HepG2 (cell line): ENCODE results near the gene S100A16. TPM values are rescaled to one million over a fixed set of nuclear protein-coding genes. Genes with fewer than 3 reads are reported as not detected.

ENCODE experiments used
- AGO1 ChIP-seq: fragments of 200-400 bp; formaldehyde crosslinking; IDR thresholded peaks from 2 replicates; pipeline ENCODE4 v1.6.1; 2017; ENCODE audit warnings: mild to moderate bottlenecking, low read depth, low read length, moderate library complexity; ENCODE audit not compliant: poor library complexity, severe bottlenecking
- ARNT ChIP-seq: fragments of 450-650 bp; IDR thresholded peaks from 2 replicates; pipeline ENCODE4 v1.6.1; 2017
- HHEX ChIP-seq: IDR thresholded peaks from 2 replicates; pipeline ENCODE4 v1.6.1; 2016; ENCODE audit warnings: control low read depth
- HOXA3 ChIP-seq: sonication (generic); formaldehyde crosslinking; IDR thresholded peaks from 2 replicates; pipeline ENCODE4 v1.5.0; 2020; ENCODE audit warnings: missing genetic modification reagents
- MBD4 ChIP-seq: IDR thresholded peaks from 2 replicates; pipeline ENCODE4 v1.6.1; 2012; ENCODE audit warnings: low read length, inconsistent platforms, borderline replicate concordance
- MLX ChIP-seq: IDR thresholded peaks from 2 replicates; pipeline ENCODE4 v1.6.1; 2016
- NFATC3 ChIP-seq: sonication (generic); formaldehyde crosslinking; IDR thresholded peaks from 2 replicates; pipeline ENCODE4 v1.5.1; 2020; ENCODE audit warnings: mild to moderate bottlenecking, missing genetic modification reagents
- PAX8 ChIP-seq: sonication (generic); formaldehyde crosslinking; IDR thresholded peaks from 2 replicates; pipeline ENCODE4 v1.8.0; 2022; ENCODE audit warnings: mild to moderate bottlenecking, missing genetic modification reagents, borderline replicate concordance
- RARA ChIP-seq: IDR thresholded peaks from 2 replicates; pipeline ENCODE4 v1.6.1; 2016; ENCODE audit warnings: missing genetic modification reagents, missing compliant biosample characterization
- SIN3B ChIP-seq: fragments of 150-350 bp; IDR thresholded peaks from 2 replicates; pipeline ENCODE4 v1.6.1; 2014; ENCODE audit warnings: low read length
- SIX1 ChIP-seq: sonication (generic); formaldehyde crosslinking; IDR thresholded peaks from 2 replicates; pipeline ENCODE4 v1.4.0; 2020; ENCODE audit warnings: missing genetic modification reagents, borderline replicate concordance
- ZBTB1 ChIP-seq: sonication (generic); formaldehyde crosslinking; IDR thresholded peaks from 2 replicates; pipeline ENCODE4 v1.4.0; 2020; ENCODE audit warnings: missing genetic modification reagents, borderline replicate concordance
- ZBTB21 ChIP-seq: sonication (generic); formaldehyde crosslinking; IDR thresholded peaks from 2 replicates; pipeline ENCODE4 v1.4.0; 2020; ENCODE audit warnings: missing genetic modification reagents
- ZNF205 ChIP-seq: IDR thresholded peaks from 2 replicates; pipeline ENCODE4 v1.6.1; 2018; ENCODE audit warnings: missing biosample characterization, missing genetic modification reagents
- ZNF343 ChIP-seq: sonication (generic); formaldehyde crosslinking; IDR thresholded peaks from 2 replicates; pipeline ENCODE4 v1.4.0; 2020; ENCODE audit warnings: mild to moderate bottlenecking, missing genetic modification reagents
- ZNF362 ChIP-seq: sonication (generic); formaldehyde crosslinking; IDR thresholded peaks from 2 replicates; pipeline ENCODE4 v1.4.0; 2020; ENCODE audit warnings: missing genetic modification reagents, mild to moderate bottlenecking, borderline replicate concordance
- ZNF430 ChIP-seq: sonication (generic); formaldehyde crosslinking; IDR thresholded peaks from 2 replicates; pipeline ENCODE4 v1.9.0; 2021; ENCODE audit warnings: mild to moderate bottlenecking, missing genetic modification reagents
- ZNF441 ChIP-seq: sonication (generic); formaldehyde crosslinking; IDR thresholded peaks from 2 replicates; pipeline ENCODE4 v1.7.0; 2021; ENCODE audit warnings: missing genetic modification reagents, borderline replicate concordance
- ZNF720 ChIP-seq: sonication (generic); formaldehyde crosslinking; IDR thresholded peaks from 2 replicates; pipeline ENCODE4 v1.4.0; 2020; ENCODE audit warnings: missing genetic modification reagents
- polyA plus RNA-seq, 8 experiments: library from polyadenylated mRNA; depleted of rRNA in 3 of 8; stranded (reverse) in 7 of 8; unstranded in 1 of 8; fragments of >200 nt; fragmentation: Illumina TruSeq in 4 of 8; extraction: Trizol in 4 of 8; gene quantifications; 2 replicates each; pipeline versions ENCODE4 v1.2.1 to v1.2.3, GENCODE V29; 2011 to 2016; ENCODE audit warnings: low read depth in 4 of 8, missing spikeins in 1 of 8, mixed read lengths in 1 of 8; ENCODE audit not compliant: insufficient read depth in 1 of 8
- total RNA-seq, 5 experiments: library from RNA; depleted of rRNA; stranded (reverse); fragments of >200 nt; fragmentation: Illumina TruSeq; extraction: Trizol; gene quantifications; 2 replicates each; pipeline ENCODE4 v1.2.3, GENCODE V29; 2016; ENCODE audit warnings: low read depth in 1 of 5
- TF ChIP-seq, protein P1 (sequence below): sonication (generic); formaldehyde crosslinking; IDR thresholded peaks from 2 replicates; pipeline ENCODE4 v1.5.0; 2020; ENCODE audit warnings: mild to moderate bottlenecking, missing genetic modification reagents
- TF ChIP-seq, protein P2 (sequence below): IDR thresholded peaks from 2 replicates; pipeline ENCODE4 v1.6.1; 2012; ENCODE audit warnings: low read length, improper control_type of control experiment
- TF ChIP-seq, protein P3 (sequence below): sonication (generic); formaldehyde crosslinking; IDR thresholded peaks from 2 replicates; pipeline ENCODE4 v1.4.0; 2020; ENCODE audit warnings: mild to moderate bottlenecking, missing genetic modification reagents
- TF ChIP-seq, protein P4 (sequence below): sonication (generic); formaldehyde crosslinking; IDR thresholded peaks from 2 replicates; pipeline ENCODE4 v1.8.1; 2023; ENCODE audit warnings: mild to moderate bottlenecking, missing genetic modification reagents, borderline replicate concordance

S100A16 gene
- total and polyA plus RNA-seq, 2 of the 13 experiments (the other 11 are each of a cell fraction or from before 2014, with no cell fraction given) = 46.0 to 195 TPM

GRCh38 chr1:153566414-153567371, 46.2 kb downstream of the S100A16 start (continued):
- TF ChIP-seq RARA (CRISPR knock-in tag) = peak; percentile 68
- TF ChIP-seq ZNF441 (CRISPR knock-in tag) = no peak
- no peak for TF ChIP-seq ARNT
- TF ChIP-seq MLX = no peak
- TF ChIP-seq ZNF362 (CRISPR knock-in tag) = no peak
- no peak for TF ChIP-seq ZBTB1 (CRISPR knock-in tag)
- TF ChIP-seq HHEX (CRISPR knock-in tag) = no peak
- TF ChIP-seq NFATC3 (CRISPR knock-in tag) = no peak
- no peak for TF ChIP-seq SIX1 (CRISPR knock-in tag)
- no peak for TF ChIP-seq MBD4
- TF ChIP-seq PAX8 (CRISPR knock-in tag) = no peak
- TF ChIP-seq HOXA3 = no peak
- TF ChIP-seq, protein P1, sequence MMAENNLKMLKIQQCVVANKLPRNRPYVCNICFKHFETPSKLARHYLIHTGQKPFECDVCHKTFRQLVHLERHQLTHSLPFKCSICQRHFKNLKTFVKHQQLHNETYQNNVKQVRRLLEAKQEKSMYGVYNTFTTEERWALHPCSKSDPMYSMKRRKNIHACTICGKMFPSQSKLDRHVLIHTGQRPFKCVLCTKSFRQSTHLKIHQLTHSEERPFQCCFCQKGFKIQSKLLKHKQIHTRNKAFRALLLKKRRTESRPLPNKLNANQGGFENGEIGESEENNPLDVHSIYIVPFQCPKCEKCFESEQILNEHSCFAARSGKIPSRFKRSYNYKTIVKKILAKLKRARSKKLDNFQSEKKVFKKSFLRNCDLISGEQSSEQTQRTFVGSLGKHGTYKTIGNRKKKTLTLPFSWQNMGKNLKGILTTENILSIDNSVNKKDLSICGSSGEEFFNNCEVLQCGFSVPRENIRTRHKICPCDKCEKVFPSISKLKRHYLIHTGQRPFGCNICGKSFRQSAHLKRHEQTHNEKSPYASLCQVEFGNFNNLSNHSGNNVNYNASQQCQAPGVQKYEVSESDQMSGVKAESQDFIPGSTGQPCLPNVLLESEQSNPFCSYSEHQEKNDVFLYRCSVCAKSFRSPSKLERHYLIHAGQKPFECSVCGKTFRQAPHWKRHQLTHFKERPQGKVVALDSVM = no peak
- TF ChIP-seq, protein P2, sequence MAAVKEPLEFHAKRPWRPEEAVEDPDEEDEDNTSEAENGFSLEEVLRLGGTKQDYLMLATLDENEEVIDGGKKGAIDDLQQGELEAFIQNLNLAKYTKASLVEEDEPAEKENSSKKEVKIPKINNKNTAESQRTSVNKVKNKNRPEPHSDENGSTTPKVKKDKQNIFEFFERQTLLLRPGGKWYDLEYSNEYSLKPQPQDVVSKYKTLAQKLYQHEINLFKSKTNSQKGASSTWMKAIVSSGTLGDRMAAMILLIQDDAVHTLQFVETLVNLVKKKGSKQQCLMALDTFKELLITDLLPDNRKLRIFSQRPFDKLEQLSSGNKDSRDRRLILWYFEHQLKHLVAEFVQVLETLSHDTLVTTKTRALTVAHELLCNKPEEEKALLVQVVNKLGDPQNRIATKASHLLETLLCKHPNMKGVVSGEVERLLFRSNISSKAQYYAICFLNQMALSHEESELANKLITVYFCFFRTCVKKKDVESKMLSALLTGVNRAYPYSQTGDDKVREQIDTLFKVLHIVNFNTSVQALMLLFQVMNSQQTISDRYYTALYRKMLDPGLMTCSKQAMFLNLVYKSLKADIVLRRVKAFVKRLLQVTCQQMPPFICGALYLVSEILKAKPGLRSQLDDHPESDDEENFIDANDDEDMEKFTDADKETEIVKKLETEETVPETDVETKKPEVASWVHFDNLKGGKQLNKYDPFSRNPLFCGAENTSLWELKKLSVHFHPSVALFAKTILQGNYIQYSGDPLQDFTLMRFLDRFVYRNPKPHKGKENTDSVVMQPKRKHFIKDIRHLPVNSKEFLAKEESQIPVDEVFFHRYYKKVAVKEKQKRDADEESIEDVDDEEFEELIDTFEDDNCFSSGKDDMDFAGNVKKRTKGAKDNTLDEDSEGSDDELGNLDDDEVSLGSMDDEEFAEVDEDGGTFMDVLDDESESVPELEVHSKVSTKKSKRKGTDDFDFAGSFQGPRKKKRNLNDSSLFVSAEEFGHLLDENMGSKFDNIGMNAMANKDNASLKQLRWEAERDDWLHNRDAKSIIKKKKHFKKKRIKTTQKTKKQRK = no peak
- TF ChIP-seq, protein P3, sequence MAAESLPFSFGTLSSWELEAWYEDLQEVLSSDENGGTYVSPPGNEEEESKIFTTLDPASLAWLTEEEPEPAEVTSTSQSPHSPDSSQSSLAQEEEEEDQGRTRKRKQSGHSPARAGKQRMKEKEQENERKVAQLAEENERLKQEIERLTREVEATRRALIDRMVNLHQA (CRISPR knock-in tag) = no peak
- TF ChIP-seq ZNF720 (CRISPR knock-in tag) = no peak
- TF ChIP-seq SIN3B = no peak
- no peak for TF ChIP-seq ZBTB21 (CRISPR knock-in tag)
- TF ChIP-seq, protein P4, sequence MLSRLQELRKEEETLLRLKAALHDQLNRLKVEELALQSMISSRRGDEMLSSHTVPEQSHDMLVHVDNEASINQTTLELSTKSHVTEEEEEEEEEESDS = no peak
- 0 out of 2 replicates have a peak, but pooled peaks have one; percentile 40 for TF ChIP-seq ZNF343 (CRISPR knock-in tag)
- peak; percentile 36 for TF ChIP-seq AGO1
- TF ChIP-seq ZNF205 (CRISPR knock-in tag) = no peak
- TF ChIP-seq ZNF430 (CRISPR knock-in tag) = no peak
